Colon (tissue), 2 donors: ENCODE data around the gene DDX11.
"Not testable (repeated sequence)": the region's sequence is repeated elsewhere in the genome, so short reads cannot be mapped to it uniquely, and the experiment has no call there.

ENCODE experiments used
- FAIRE-seq: peaks from 2 replicates; lab custom pipeline; 2012; peaks lifted over from hg19 to GRCh38; lab: Jason Lieb, UNC
- donor health status: control.
- donor health status: control.

DDX11 gene

DNA sequence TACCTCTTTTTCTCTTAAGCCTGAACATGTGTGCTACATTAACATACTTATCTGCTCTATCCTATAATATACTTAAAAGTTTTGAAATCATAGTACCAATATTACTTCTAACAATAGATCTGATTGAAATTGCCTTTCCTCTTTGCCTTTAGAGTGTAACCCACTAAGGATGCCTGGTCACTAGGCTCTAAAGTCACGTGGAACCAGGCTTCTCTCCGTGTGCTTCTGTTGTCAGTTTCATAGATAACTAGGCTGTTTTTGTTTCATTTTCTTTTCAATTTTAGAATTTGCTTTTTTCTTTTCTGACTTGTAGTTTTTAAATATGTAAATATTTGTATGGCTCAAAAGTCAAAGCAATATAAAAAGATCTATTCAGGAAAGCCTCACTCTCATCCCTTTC is 25.8 kb downstream of the DDX11 start:
- FAIRE-seq = peak; percentile 72

DNA sequence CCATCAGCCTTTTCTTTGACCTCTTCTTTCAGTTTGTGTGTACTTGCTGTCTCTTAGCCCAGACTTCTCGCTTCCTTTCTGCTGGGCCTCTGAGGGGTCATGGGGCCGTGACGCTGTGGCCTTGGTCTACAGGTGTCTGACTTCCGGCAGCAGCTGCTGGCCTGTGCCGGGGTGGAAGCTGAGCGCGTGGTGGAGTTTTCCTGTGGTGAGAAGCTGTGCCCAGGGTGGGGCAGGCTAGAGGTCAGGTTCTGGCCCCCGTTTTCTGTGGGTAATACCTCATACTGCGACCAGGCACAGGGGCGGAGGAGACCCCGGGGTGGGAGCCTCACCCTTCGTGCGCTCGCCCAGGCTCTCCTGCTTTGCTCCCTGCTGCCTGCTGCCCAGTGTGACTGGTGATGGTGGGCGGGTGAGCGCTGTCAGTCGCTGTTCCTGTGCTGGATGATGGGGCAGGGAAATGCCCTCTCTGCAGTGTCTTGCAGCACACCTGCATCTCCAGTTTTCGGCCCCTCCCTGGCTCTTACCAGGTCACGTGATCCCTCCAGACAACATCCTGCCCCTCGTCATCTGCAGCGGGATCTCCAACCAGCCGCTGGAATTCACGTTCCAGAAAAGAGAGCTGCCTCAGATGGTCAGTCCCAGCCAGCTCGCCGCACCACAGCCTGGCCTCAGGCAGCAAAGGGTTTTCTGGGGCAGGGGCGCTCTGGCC is 27.0 kb downstream of the DDX11 start:
- FAIRE-seq = not testable (repeated sequence)

DNA sequence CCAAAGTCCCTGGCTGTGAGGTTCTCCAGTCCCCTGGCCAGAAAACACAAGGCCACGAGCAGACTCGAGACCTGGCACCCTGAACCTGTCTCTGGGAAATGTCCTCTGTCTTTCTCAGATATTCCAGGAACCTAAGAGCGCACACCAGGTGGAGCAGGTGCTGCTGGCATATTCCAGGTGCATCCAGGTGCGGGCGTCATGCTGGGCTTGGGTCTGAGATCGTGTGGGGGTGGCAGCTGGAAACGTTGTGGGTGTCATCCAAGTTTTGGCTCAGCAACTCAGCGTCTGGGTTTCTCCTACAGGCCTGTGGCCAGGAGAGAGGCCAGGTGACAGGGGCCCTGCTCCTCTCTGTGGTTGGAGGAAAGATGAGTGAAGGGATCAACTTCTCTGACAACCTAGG is 28.5 kb downstream of the DDX11 start:
- not testable (repeated sequence) for FAIRE-seq

DNA sequence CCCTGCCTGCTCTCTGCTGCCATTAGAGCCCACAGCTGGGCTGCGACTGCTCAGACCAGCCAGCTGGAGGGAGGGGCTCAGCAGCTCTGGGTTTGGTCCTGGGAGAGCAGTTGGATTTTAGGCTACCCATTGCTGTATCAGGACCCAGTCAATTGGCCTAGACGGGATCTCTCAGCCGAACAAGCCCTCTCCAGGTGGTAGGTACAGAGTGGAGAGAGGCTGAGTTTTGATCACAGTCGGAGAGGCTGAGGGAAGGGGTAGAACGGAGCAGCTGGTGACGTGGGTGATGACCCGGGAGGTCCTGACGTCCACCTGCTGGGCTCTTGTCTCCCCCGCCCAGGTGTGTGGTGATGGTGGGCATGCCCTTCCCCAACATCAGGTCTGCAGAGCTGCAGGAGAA is 28.9 kb downstream of the DDX11 start:
- FAIRE-seq = not testable (repeated sequence)

DNA sequence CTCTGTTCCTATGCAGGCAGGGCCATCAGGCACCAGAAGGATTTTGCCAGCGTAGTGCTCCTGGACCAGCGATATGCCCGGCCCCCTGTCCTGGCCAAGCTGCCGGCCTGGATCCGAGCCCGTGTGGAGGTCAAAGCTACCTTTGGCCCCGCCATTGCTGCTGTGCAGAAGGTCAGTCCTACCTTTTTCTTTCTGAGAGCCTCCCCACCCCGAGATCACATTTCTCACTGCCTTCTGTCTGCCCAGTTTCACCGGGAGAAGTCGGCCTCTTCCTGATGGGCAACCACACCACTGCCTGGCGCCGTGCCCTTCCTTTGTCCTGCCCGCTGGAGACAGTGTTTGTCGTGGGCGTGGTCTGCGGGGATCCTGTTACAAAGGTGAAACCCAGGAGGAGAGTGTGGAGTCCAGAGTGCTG is 29.9 kb downstream of the DDX11 start:
- FAIRE-seq = not testable (repeated sequence)

DNA sequence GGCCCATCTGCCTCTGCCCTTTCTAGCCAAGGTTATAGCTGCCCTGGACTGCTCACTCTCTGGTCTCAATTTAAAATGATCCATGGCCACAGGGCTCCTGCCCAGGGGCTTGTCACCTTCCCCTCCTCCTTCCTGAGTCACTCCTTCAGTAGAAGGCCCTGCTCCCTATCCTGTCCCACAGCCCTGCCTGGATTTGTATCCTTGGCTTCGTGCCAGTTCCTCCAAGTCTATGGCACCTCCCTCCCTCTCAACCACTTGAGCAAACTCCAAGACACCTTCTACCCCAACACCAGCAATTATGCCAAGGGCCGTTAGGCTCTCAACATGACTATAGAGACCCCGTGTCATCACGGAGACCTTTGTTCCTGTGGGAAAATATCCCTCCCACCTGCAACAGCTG is 30.6 kb downstream of the DDX11 start:
- FAIRE-seq = not testable (repeated sequence)

DNA sequence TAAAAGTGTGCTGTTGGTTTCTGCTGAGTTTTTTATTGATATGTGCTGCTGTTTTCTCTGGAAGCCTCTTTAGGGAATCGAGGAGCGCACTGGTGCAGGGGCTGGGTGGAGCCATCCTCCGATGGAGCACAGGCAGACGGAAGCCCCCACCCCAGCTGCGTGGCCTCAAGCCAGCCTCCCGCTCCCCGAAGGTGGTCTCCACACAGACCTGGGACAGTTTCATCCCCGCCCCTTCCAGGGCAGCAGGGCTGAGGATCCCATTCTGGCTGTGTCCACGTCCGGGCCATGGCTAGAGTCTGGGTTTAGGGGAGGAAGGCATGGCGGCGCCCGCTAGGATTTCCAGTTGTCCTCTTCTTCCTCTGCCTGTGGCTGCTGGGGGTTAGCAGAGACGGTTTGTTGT is 31.1 kb downstream of the DDX11 start:
- FAIRE-seq = not testable (repeated sequence)

DNA sequence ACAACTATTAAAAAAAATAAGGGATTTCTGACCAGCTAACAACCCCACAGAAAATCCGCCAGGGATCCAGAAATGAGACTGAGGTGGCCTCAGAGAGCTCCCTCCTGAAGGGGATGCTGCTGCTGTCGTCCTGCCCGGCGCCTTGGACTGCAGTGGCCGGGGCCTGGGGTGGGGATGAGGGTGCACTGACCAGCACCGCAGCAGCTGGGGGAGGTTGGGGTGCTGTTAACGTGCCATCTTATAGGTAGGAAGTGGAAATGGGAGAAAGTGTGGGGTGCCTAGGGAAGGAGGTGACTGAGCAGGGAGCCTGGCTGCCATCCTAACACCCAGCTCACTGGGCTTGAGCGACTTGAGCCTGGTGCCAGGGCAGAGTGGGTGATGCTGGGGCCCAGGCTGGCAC is 32.0 kb downstream of the DDX11 start:
- FAIRE-seq = no peak

DNA sequence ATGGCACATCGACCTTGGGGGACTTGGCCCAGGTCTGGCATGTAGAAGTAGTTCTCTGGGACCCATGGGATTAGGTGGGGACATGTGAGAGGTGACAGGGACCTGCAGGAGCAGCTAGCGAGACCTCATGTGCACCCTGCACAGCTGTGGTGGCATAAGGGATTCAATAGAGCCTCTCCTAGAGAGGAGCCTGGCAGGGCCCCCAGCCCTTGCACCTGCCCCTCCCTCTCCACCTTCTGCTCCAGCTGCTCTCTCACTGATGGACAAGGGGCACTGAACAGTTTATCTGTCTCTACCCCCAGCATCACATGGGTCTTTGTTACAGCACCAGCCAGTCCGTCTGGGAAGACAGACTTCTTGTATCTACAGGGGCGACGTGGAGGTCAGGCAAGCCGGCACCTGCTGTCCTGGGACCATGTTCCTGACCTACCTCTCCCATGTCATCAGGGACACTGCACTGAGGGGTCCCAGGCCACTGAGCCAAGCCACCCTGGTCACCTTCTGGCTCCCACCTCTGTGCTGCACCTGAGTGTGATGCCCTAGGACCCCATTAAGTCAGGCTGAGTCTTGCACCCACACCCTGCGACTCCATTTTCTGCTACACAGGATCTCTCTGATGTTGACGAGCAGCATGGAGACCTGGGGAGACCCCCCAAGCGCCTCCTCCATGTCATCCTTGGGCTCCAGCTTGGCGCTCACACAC is 32.6 kb downstream of the DDX11 start:
- FAIRE-seq = no peak

DNA sequence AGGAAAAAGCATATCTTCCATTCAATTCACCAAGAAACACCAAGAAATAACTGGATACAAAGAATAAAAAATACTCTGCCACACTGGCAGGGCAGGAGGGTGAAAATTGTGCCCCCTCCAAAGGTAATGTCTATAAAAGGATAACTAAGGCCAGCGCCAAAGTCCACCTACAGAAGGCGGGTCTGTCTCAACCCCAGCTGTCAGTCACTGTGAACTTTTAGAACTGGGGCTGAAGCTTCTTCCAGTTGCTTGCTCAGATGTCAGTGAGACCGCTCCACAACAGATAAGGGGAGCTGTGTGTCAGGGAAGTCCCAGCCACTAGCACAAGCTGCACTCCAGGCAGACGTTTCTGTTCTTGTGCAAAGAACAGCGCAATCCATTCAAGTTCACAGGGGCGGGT is 36.1 kb downstream of the DDX11 start:
- not testable (repeated sequence) for FAIRE-seq

DNA sequence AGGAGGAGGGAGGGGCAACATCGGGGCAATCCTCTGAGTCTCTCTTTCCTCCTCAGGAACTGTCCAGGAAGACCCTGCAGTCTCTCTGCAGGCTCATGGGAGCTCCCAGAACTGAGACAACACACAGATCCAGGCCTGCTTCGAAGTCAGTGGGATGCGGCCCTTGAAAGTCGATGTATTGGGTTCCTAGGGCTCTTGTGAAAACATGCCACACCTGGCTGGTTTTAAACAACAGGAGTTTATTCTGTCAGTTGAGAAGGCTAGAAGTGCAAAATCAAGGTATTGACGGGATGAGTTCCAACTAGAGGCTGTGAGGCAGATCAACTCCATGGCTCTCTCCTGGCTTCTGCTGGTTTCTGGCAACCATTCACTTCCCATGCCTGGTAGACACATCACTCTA is 36.6 kb downstream of the DDX11 start:
- not testable (repeated sequence) for FAIRE-seq

DNA sequence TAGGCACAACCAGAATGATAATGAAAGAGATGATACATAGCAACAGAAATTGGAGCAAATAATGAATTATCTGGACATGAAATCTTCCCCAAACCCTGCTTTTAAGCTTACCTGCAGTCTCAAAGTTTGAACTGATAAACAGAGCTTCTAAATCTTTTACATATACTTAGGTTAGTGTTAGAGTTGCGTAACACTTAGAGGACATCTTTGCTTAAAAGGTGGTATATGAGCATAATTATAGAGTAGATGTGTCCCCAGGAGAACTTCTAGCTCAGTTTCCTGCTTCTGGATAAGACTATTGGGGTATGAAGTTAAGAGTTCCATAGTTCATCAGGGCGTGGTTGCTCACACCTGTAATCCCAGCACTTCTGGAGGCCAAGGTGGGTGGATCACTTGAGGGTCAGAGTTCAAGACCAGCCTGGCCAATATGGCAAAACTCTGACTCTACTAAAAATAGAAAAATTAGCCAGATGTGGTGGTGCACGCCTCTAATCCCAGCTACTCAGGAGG is 41.5 kb downstream of the DDX11 start:
- peak; percentile 58 for FAIRE-seq

DNA sequence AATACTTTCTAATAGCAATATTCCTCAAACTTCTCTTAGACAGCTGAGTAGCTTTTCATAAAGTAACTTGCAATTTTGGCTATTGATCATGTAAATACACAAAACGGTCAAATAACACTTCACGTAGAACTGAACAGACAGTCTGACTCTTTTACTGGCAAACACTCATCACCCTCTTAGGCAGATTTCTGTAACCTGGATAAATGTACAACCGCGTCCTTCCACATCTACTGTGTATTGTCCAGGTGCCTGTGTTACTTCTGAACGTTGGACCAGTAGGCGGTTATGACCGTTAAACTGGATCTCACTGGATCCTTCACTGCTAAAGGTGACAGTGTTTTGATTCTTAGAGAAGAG is 43.2 kb downstream of the DDX11 start:
- not testable (repeated sequence) for FAIRE-seq

DNA sequence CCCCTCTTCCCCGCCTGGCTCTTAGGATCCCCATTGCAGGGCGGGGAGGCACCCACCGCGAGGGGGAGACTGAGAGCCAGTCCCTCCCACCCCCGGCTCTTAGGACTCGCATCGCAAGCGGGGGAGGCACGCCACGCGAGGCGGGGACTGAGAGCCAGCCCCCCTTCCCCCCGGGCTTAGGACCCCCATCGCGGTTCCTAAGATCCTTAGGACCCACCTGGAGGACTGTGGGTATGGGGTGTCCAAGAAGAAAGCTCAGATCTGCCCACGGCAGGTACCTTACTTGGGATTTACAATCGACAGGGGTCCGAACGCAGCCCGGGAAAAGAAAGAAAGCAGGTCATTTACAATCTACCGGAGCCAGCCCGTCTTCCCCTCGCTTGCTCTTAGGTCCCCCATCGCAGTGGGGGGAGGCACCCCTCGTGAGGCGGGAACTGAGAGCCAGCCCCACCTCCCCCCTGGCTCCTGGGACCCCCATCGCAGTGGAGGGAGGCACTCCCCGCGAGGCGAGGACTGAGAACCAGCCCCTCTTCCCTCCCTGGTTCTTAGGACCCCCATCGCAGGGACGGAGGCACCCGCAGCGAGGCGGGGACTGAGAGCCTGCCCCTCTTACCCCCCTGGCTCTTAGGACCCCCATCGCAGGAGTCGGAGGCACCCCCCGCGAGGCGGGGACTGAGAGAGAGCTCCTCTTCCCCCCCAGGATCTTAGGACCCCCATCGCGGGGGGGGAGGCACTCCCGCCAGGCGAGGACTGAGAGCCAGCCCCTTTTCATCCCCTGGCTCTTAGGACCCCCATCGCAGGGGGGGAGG is 43.7 kb downstream of the DDX11 start:
- FAIRE-seq = no peak

DNA sequence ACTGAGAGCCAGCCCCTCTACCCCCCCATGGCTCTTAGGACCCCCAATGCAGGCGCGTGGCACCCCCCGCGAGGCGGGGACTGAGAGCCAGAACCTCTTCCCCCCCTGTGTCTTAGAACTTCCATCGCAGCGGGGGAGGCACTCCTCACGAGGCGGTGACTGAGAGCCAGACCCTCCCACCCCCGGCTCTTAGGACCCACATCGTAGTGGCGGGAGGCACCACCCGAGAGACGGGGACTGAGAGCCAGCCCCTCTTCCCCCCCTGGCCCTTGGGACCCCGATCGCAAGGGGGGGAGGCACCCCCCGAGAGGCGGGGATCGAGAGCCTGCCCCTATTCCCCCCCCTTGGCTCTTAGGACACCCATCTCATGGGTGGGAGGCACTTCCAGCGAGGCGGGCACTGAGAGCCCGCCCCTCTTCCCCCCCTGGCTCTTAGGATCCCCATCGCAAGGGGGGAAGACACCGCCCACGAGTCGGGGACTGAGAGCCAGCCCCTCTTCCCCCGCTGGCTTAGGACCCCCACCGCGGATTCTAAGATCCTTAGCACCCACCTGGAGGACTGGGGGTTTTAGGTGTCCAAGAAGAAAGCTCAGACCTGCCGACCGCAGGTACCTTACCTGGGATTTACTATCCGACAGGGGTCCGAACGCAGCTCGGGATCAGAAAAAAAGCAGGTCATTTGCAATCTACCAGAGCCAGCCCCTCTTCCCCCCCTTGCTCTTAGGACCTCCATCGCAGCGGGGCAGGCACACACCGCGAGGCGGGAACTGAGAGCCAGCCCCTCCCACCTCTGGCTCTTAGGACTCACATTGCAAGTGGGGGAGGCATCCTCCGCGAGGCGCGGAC is 44.9 kb downstream of the DDX11 start:
- FAIRE-seq = no peak

DNA sequence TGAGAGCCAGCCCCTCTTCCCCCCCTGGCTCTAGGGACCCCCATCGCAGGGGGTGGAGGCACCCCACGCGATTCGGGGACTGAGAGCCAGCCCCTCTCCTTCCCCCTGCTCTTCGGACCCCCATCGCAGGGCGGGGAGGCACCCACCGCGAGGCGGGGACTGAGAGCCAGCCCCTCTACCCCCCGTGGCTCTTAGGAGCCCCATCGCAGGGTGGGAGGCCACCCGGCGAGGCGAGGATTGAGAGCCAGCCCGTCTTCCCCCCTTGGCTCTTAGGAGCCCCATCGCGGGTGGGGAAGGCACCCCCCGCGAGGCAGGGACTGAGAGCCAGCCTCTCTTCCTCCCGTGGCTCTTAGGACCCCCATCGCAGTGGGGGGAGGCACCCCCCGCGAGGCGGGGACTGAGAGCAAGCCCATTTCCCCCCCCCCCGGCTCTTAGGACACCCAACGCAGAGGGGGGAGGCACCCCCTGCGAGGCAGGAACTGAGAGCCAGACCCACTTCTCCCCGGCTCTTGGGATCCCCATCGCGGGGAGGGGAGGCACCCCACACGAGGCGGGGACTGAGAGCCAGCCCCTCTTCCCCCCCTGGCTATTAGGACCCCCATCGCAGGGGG is 45.6 kb downstream of the DDX11 start:
- FAIRE-seq = no peak

DNA sequence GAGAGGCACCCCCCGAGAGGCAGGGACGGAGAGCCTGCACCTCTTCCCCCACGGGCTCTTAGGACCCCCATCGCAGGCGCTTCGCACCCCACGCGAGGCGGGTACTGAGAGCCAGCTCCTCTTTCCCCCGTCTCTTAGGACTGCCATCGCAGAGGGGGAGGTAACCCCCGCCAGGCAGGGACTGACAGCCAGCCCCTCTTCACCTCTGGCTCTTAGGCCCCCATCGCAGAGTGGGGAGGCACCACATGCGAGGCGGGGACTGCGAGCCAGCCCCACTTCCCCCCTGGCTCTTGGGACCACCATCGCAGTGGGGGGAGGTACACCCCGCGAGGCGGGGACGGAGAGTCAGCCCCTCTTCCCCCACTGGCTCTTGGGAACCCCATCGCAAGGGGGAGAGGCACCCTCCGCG is 46.1 kb downstream of the DDX11 start:
- no peak for FAIRE-seq

DNA sequence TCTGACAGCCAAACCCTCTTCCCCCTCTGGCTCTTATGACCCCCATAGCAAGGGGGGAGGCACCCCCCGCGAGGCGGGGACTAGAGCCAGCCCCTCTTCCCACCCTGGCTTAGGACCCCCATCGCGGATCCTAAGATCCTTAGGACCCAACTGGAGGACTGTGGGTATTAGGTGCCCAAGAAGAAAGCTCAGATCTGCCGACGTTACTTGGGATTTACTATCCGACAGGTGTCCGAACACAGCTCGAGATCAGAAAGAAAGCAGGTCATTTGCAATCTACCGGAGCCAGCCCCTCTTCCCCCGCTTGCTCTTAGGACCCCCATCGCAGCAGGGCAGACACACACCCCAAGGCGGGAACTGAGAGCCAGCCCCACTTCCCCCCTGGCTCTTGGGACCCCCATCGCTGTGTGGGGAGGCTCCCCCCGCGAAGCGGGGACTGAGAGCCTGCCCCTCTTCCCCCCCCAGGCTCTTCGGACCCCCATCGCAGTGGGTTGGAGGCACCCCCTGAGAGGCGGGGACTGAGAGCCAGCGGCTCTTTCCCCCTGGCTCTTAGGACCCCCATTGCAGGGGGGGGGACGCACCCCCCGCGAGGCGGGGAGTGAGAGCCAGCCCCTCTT is 46.8 kb downstream of the DDX11 start:
- no peak for FAIRE-seq

DNA sequence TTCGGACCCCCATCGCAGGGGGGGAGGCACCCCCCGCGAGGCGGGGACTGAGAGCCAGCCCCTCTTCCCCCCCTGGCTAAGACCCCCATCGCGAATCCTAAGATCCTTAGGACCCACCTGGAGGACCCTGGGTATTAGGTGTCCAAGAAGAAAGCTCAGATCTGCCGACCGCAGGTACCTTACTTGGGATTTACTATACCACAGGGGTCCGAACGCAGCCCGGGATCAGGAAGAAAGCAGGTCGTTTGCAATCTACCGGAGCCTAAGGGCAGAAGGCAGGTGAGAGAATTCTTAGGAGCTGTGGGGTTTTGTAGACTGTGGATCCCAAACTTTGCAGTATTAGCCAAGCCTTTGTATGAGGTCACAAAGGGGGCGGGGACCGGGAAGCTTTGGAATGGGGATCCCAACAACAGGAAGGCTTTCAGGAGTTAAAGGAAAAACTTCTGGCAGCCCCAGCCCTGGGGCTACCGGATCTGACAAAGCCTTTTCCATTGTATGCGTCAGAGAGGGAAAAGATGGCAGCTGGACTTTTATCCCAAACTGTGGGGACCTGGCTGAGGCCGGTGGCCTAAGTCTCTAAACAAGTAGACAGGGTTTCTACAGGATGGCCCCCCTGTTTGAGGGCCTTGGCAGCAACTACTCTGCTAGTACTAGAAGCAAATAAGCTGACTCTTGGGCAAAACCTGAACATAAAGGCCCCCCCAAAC is 47.5 kb downstream of the DDX11 start:
- not testable (repeated sequence) for FAIRE-seq

DNA sequence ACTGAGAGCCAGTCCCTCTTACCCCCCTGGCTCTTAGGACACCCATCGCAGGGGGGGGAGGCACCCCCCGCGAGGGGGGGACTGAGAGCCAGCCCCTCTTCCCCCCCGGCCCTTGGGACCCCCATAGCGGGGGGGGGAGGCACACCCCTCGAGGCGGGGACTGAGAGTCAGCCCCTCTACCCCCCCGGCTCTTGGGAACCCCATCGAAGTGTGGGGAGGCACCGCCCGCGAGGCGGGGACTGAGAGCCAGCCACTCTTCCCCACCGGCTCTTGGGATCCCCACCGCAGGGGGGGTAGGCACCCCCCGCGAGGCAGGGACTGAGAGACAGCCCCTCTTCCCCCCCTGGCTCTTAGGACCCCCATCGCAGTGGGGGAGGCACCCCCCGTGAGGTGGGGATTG is 48.8 kb downstream of the DDX11 start:
- FAIRE-seq = no peak
